B cell (primary cell): ENCODE results near the gene DHX36.

Source experiments
- CTCF ChIP-seq: fragments of 200-600 bp; IDR thresholded peaks from one replicate; pipeline ENCODE4 v1.8.0; 2022; ENCODE audit warnings: antibody characterized with exemption, mild to moderate bottlenecking
- EZH2 ChIP-seq: IDR thresholded peaks from 2 replicates; pipeline ENCODE4 v1.6.1; 2012; ENCODE audit warnings: borderline replicate concordance, low read depth, mild to moderate bottlenecking, moderate library complexity, low read length; ENCODE audit not compliant: insufficient read depth, poor library complexity, severe bottlenecking

- TF ChIP-seq CTCF (peak; percentile 85), EZH2 (no peak)
These were observed 10.7 kb upstream of the DHX36 start for GRCh38 chr3:154334973-154335420.
